Smooth muscle cell (in vitro differentiated cells): ENCODE data around the gene CPNE8. TPM values are rescaled to one million over a fixed set of nuclear protein-coding genes. Genes with fewer than 3 reads are reported as not detected.

ENCODE experiments used
- DNase-seq: peaks from one replicate; lab custom pipeline; 2025; ENCODE audit not compliant: unreplicated experiment; lab: John Stamatoyannopoulos, UW
- H2AFZ ChIP-seq: fragments of 200-600 bp; sonication (generic); 2 replicates; pipeline ENCODE4 v1.6.0; 2016; ENCODE audit warnings: antibody characterized with exemption, low read depth, mild to moderate bottlenecking
- H3F3A ChIP-seq: fragments of 200-600 bp; sonication (generic); 2 replicates; pipeline ENCODE4 v1.6.0; 2017; ENCODE audit warnings: antibody characterized with exemption, low read depth
- H3K27ac ChIP-seq: fragments of 200-600 bp; sonication (generic); 2 replicates; pipeline ENCODE4 v1.5.1; 2016; ENCODE audit warnings: low read depth, mild to moderate bottlenecking
- H3K27me3 ChIP-seq: fragments of 200-600 bp; sonication (generic); 2 replicates; pipeline ENCODE4 v1.6.1; 2016; ENCODE audit warnings: low read depth, mild to moderate bottlenecking
- H3K36me3 ChIP-seq: fragments of 200-600 bp; sonication (generic); 2 replicates; pipeline ENCODE4 v1.5.1; 2016; ENCODE audit warnings: low read depth
- H3K4me1 ChIP-seq: fragments of 200-600 bp; sonication (generic); 2 replicates; pipeline ENCODE4 v1.5.1; 2016; ENCODE audit warnings: low read depth
- H3K4me2 ChIP-seq: fragments of 200-600 bp; sonication (generic); 2 replicates; pipeline ENCODE4 v1.6.0; 2016; ENCODE audit warnings: mild to moderate bottlenecking
- H3K4me3 ChIP-seq: fragments of 200-600 bp; sonication (generic); 2 replicates; pipeline ENCODE4 v1.5.1; 2016; ENCODE audit warnings: mild to moderate bottlenecking
- H3K79me2 ChIP-seq: fragments of 200-600 bp; sonication (generic); 2 replicates; pipeline ENCODE4 v1.6.0; 2016; ENCODE audit warnings: low read depth, mild to moderate bottlenecking
- H3K9ac ChIP-seq: fragments of 200-600 bp; sonication (generic); 2 replicates; pipeline ENCODE4 v1.6.0; 2016; ENCODE audit warnings: low read depth
- H3K9me3 ChIP-seq: fragments of 200-600 bp; sonication (generic); replicated peaks from 2 replicates; pipeline ENCODE4 v1.5.1; 2016; ENCODE audit warnings: low read depth
- H4K20me1 ChIP-seq: fragments of 200-600 bp; sonication (generic); 2 replicates; pipeline ENCODE4 v1.6.0; 2016; ENCODE audit warnings: low read depth
- CTCF ChIP-seq: fragments of 200-600 bp; sonication (generic); IDR thresholded peaks from 2 replicates; pipeline ENCODE4 v1.5.1; 2017; ENCODE audit warnings: borderline replicate concordance, mild to moderate bottlenecking, antibody characterized with exemption; ENCODE audit not compliant: insufficient read depth, poor library complexity, severe bottlenecking
- WGBS: methylation state at CpG from one replicate; pipeline ENCODE4 v1.1.7; 2016; ENCODE audit warnings: low lambda C conversion rate; 5-methylcytosine and 5-hydroxymethylcytosine counted together
- polyA plus RNA-seq: library from polyadenylated mRNA; unstranded; fragments of >200 nt; fragmentation: Nextera tagmentation; extraction: Ambion mirVana; gene quantifications from 2 replicates; pipeline ENCODE4 v1.2.1, GENCODE V29; 2016
- total RNA-seq: library from RNA; depleted of rRNA; stranded (reverse); fragments of >200 nt; gene quantifications from 2 replicates; pipeline ENCODE4 v1.2.3, GENCODE V29; 2014

The CPNE8 gene
- total and polyA plus RNA-seq, 2 experiments from 2014 or later: 6.3 to 19.4 TPM

GRCh38 chr12:38761636-38762342, 143.6 kb downstream of the CPNE8 start:
- H3K36me3 ChIP-seq: no peaks in the 10 kb centered on the region
- no peaks in the 10 kb centered on the region for H3F3A ChIP-seq
- H3K27ac ChIP-seq: no peak overlapping the region
- H3K27me3 ChIP-seq: no peaks in the 10 kb centered on the region
- no peak for TF ChIP-seq CTCF
- 88% methylated on average over 3 of the region's 3 CpGs for WGBS
- H3K4me3 ChIP-seq: no peak overlapping the region
- H3K4me2 ChIP-seq: no peak overlapping the region
- no peak overlapping the region for H3K9ac ChIP-seq
- H2AFZ ChIP-seq: no peak overlapping the region
- no peak for DNase-seq
- H4K20me1 ChIP-seq: no peaks in the 10 kb centered on the region
- no peaks in the 10 kb centered on the region for H3K4me1 ChIP-seq
- H3K79me2 ChIP-seq: peaks cover 2% of the 10 kb centered on the region
- H3K9me3 ChIP-seq: no peaks in the 10 kb centered on the region

DNA sequence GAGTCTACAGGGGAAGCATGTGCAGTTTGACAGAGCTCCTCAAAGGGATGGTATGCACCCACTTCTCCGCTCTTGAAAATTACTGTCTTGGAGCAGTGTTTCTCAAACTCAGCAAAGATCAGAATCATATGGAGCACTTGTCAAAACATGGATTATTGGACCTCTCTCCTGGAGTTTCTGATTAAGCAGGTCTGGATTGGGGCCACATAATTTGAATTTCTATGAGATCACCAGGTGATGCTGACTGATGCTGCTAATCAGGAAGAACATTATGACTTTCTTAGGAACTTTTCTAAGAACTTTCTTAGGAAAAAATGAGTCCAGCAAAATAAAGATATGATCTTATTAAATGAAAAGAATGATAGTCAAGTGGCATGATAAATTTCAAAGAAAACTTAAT, 144.3 kb downstream of the CPNE8 start:
- Histone ChIP-seq H3K36me3 (no peaks in the 10 kb centered on the region), H3K4me1 (no peaks in the 10 kb centered on the region), H2AFZ (no peak overlapping the region), H3K9ac (no peak overlapping the region), H3K27me3 (no peaks in the 10 kb centered on the region), H4K20me1 (no peaks in the 10 kb centered on the region), H3K9me3 (no peaks in the 10 kb centered on the region), H3K4me3 (no peak overlapping the region), H3K79me2 (peaks cover 4% of the 10 kb centered on the region), H3K27ac (no peak overlapping the region), H3F3A (no peaks in the 10 kb centered on the region), H3K4me2 (no peak overlapping the region)
- no peak for DNase-seq
- 100% methylated on average over 1 of the region's 1 CpG for WGBS
- no peak for TF ChIP-seq CTCF

DNA sequence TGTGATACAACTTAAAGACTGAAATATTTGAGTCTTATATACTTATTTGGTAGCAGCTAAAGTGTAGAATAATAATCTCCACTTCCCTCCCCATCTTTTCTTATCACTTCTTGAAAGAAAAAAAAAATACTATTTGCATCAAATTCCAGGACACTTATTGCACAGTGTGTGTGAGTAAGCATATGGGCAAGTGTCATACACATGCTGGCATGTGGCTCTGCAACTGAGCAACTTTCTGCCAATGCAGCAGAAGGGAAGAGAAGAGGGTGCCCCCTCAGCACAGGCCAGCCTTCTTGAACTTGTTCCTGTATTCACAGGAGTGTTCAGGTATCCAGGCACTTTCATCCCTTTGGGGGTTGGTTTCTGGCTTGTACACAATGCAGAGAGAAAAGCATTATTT, 145.8 kb downstream of the CPNE8 start:
- Histone ChIP-seq H3K4me2 (no peak overlapping the region), H4K20me1 (no peaks in the 10 kb centered on the region), H3K9ac (no peak overlapping the region)

More for the DNA sequence above, 145.8 kb downstream of the CPNE8 start:
- H3K9me3 ChIP-seq: no peaks in the 10 kb centered on the region
- H3K27me3 ChIP-seq: no peaks in the 10 kb centered on the region
- H2AFZ ChIP-seq: no peak overlapping the region
- no peak overlapping the region for H3K4me3 ChIP-seq
- no peaks in the 10 kb centered on the region for H3K36me3 ChIP-seq
- no peaks in the 10 kb centered on the region for H3K4me1 ChIP-seq
- no peaks in the 10 kb centered on the region for H3F3A ChIP-seq
- no peak for DNase-seq
- TF ChIP-seq CTCF: no peak
- H3K79me2 ChIP-seq: peaks cover 4% of the 10 kb centered on the region
- no peak overlapping the region for H3K27ac ChIP-seq
